ENCODE measurements around the gene GALNT18. TPM values are rescaled to one million over a fixed set of nuclear protein-coding genes. Genes with fewer than 3 reads are reported as not detected.

GALNT18 gene
- total RNA-seq, 8 experiments from 2014 or later = 5.3 to 13.2 (median 8.2) TPM

DNA sequence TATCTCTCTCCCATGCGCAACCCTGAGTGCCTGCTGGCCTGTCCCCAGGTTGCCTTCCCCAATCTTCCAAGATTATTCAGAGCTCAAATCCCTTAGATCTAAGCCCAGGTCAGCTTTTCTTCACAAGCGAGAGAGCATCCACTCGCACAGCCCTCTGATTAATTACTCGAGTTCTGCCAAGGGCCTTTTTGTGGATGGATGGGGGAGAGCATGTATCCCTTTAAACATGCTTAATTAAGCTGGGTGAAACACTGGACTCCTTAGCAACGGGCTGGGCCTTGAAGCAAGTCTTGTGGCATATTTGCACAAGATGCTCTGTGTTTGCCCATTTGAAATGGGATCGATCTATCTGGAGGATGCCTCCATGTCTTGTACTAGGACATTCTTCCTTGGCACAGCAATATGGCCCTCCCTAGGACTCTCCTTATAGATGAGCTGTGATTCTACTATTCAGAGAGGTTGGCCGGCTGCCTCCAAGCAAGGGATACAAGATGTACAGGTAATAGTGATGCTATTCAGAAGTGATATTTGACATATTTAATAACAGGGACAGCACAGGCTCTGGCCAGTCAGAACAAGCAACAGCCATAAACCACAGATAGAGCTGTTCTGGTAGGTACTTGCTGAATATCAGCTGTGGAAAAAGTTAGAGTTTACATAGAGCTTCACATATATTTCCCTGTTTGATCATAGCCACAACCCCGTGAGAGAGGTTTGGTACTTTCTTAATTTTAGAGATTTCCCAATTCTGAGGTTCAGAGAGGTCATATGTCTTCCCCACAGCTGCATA lies 394.3 kb downstream of the GALNT18 start:
- ATAC-seq (replicated peaks in 6 of 8) = peak in 3 of 8 experiments; percentile 15 to 49 (median 41)
- Histone ChIP-seq H3K4me3 (no peak overlapping the region), H3K27ac (no peak overlapping the region), H3K4me1 (replicated peaks in 1 of 2) (peaks cover 0 to 4% of the 10 kb centered on the region in 2 donors)
- in situ Hi-C loops (cut with MboI; ENCODE audit: low pct_unique_long_range_greater_than_20kb in 2 of 9, low sequenced_read_pairs in 9 of 9, unreplicated experiment in 9 of 9) = no loop called here
- WGBS, 10 experiments = 31 to 100% (median 77%) methylated on average over 1 to 7 of the region's 8 CpGs; no CpG with 5 or more reads in 2 of the 10 experiments

Other genes starting within 250 kb of the GALNT18 start
- 100 to 1,000 TPM in 1 of 8 experiments, 10 to 100 TPM in 7; 50.1 to 104 (median 63.8) TPM for gene USP47, start 220.0 kb upstream of the GALNT18 start, total RNA-seq